Activated CD4-positive, alpha-beta memory T cell treated with anti-CD3 and anti-CD28 coated beads for 36 hours (primary cell): ENCODE data around the gene FAM210B. TPM values are rescaled to one million over a fixed set of nuclear protein-coding genes. Genes with fewer than 3 reads are reported as not detected.
"Not testable (repeated sequence)": the region's sequence is repeated elsewhere in the genome, so short reads cannot be mapped to it uniquely, and the experiment has no call there.

Source experiments
- CTCF ChIA-PET: fragments of 350-600 bp; sonication (Branson Sonifier 250); formaldehyde crosslinking; loops from one replicate; lab custom pipeline; 2021; ENCODE audit warnings: antibody characterized with exemption, inconsistent platforms; lab: Charles Lee
- POLR2A ChIA-PET: fragments of 350-600 bp; sonication (Branson Sonifier 250); formaldehyde crosslinking; loops from one replicate; lab custom pipeline; 2021; ENCODE audit warnings: antibody characterized with exemption; lab: Charles Lee
- DNase-seq: peaks from one replicate; pipeline ENCODE4 v3.0.0-alpha.2; 2020
- H3K27ac Mint-ChIP-seq: one replicate; pipeline ENCODE4 v1.8.0; 2021; ENCODE audit warnings: mixed read lengths
- H3K27me3 Mint-ChIP-seq: one replicate; pipeline ENCODE4 v1.8.0; 2021; ENCODE audit warnings: mixed read lengths
- H3K36me3 Mint-ChIP-seq: one replicate; pipeline ENCODE4 v1.8.0; 2021; ENCODE audit warnings: mixed read lengths
- H3K4me1 Mint-ChIP-seq: one replicate; pipeline ENCODE4 v1.8.0; 2021; ENCODE audit warnings: low read depth, mixed read lengths
- H3K4me3 Mint-ChIP-seq: one replicate; pipeline ENCODE4 v1.8.0; 2021; ENCODE audit warnings: mild to moderate bottlenecking, mixed read lengths
- H3K9me3 Mint-ChIP-seq: one replicate; pipeline ENCODE4 v1.8.0; 2021; ENCODE audit warnings: mixed read lengths
- intact Hi-C: fragments of 100-400 bp; cut with micrococcal nuclease; formaldehyde crosslinking; loops from one replicate; pipeline ENCODE4 v1.15.1; 2023
- total RNA-seq, 2 experiments: library from RNA; stranded (reverse); gene quantifications; one replicate each; pipeline ENCODE4 v1.2.3, GENCODE V29; 2021

Gene FAM210B
- total RNA-seq, 2 experiments from 2014 or later: 5.5 to 5.9 TPM

- Mint-ChIP-seq H3K27ac (no peak overlapping the region), H3K9me3 (no peaks in the 10 kb centered on the region), H3K27me3 (no peaks in the 10 kb centered on the region), H3K36me3 (peaks cover 60% of the 10 kb centered on the region), H3K4me1 (peaks cover 44% of the 10 kb centered on the region), H3K4me3 (no peak overlapping the region)
- ChIA-PET POLR2A (interaction anchor here (1.1 kb wide), 1 partner anchor 49 kb away, joined by 3 read pairs; no protein-coding TSS in a partner anchor), CTCF (interaction anchor here (1.1 to 3.3 kb wide), 3 partner anchors 73 to 110 kb away, joined by 3 to 11 read pairs (median 4); partner anchors contain the start of gene RTF2)
- no peak for DNase-seq
- intact Hi-C loops: no loop called here
Measured at GRCh38 chr20:56395166-56395565, 36.4 kb downstream of the FAM210B start.

- DNase-seq: peak; percentile 68
- Mint-ChIP-seq H3K27me3 (no peaks in the 10 kb centered on the region), H3K27ac (no peak overlapping the region), H3K4me1 (peaks cover 25% of the 10 kb centered on the region), H3K4me3 (no peak overlapping the region), H3K9me3 (no peaks in the 10 kb centered on the region), H3K36me3 (peaks cover 68% of the 10 kb centered on the region)
- intact Hi-C loops: loop anchor here (1.0 to 2.0 kb wide), 3 partner anchors 8 to 116 kb away; partner anchors contain the start of genes AURKA, CSTF1 and RTF2
- CTCF ChIA-PET: interaction anchor here (0.6 to 2.0 kb wide), 4 partner anchors 12 to 28 kb away, joined by 3 to 6 read pairs (median 4); partner anchors contain the start of gene CASS4
- POLR2A ChIA-PET: interaction anchor here (0.6 kb wide), 1 partner anchor 26 kb away, joined by 3 read pairs; no protein-coding TSS in a partner anchor
Measured at GRCh38 chr20:56400001-56400640, 41.3 kb downstream of the FAM210B start.

DNA sequence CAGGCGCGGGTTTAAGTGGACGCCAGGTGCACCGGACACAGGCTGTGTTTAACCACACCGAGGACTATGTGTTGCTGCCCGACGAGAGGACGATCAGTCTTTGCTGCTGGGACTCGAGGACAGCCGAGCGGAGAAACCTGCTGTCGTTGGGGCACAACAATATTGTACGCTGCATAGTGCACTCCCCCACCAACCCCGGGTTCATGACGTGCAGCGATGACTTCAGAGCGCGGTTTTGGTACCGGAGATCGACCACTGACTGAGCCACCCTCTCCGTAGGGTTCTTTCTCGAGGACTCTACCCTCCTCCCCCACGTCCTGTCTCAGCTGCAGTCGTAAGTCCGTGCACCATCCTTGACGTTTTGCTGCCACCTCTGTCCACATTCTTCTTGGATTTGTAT, 44.7 kb downstream of the FAM210B start:
- Mint-ChIP-seq H3K27ac (peak overlapping the region; percentile 30), H3K4me1 (peaks cover 21% of the 10 kb centered on the region), H3K4me3 (no peak overlapping the region), H3K9me3 (no peaks in the 10 kb centered on the region), H3K27me3 (no peaks in the 10 kb centered on the region), H3K36me3 (peaks cover 69% of the 10 kb centered on the region)
- DNase-seq: no peak
- POLR2A ChIA-PET: no interaction called here
- intact Hi-C loops: no loop called here
- CTCF ChIA-PET: no interaction called here

DNA sequence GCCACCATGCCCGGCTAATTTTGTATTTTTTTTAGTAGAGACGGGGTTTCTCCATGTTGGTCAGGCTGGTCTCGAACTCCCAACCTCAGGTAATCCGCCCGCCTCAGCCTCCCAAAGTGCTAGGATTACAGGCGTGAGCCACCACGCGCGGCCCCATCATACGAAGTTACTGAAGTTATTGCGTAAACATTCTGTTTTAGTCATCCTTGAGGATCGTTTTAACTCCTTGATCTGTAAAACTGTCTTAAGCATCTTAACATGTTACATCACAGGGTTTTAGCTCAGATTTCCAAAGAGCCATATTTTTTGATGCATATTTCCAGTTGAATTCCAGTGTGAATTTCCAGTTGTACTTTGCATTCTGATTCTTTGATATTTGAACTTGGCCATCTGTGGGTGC, 46.6 kb downstream of the FAM210B start:
- H3K27me3 Mint-ChIP-seq, CTCF ChIA-PET, H3K9me3 Mint-ChIP-seq, H3K4me3 Mint-ChIP-seq, H3K27ac Mint-ChIP-seq, DNase-seq, intact Hi-C loops: not testable (repeated sequence)
- POLR2A ChIA-PET: interaction anchor here (1.0 kb wide), 1 partner anchor 13 kb away, joined by 3 read pairs; the partner anchor contains the start of genes AURKA and CSTF1
- H3K36me3 Mint-ChIP-seq: peaks cover 57% of the 10 kb centered on the region
- H3K4me1 Mint-ChIP-seq: peaks cover 22% of the 10 kb centered on the region

GRCh38 chr20:56406910-56407309, 48.1 kb downstream of the FAM210B start:
- Mint-ChIP-seq H3K9me3 (no peaks in the 10 kb centered on the region), H3K4me3 (no peak overlapping the region), H3K4me1 (peaks cover 30% of the 10 kb centered on the region), H3K27me3 (no peaks in the 10 kb centered on the region), H3K27ac (no peak overlapping the region), H3K36me3 (peaks cover 51% of the 10 kb centered on the region)
- intact Hi-C loops: no loop called here
- POLR2A ChIA-PET: interaction anchor here (1.0 kb wide), 1 partner anchor 48 kb away, joined by 3 read pairs; no protein-coding TSS in a partner anchor
- CTCF ChIA-PET: interaction anchor here (0.6 kb wide), 1 partner anchor 14 kb away, joined by 3 read pairs; the partner anchor contains the start of gene CSTF1
- no peak for DNase-seq

GRCh38 chr20:56409521-56409920, 50.7 kb downstream of the FAM210B start:
- no peak overlapping the region for H3K27ac Mint-ChIP-seq
- H3K4me1 Mint-ChIP-seq: peaks cover 49% of the 10 kb centered on the region
- no peaks in the 10 kb centered on the region for H3K9me3 Mint-ChIP-seq
- no peak for DNase-seq
- peaks cover 52% of the 10 kb centered on the region for H3K36me3 Mint-ChIP-seq
- ChIA-PET POLR2A (interaction anchor here (1.4 to 1.7 kb wide), 2 partner anchors 9 to 19 kb away, joined by 3 to 7 read pairs; no protein-coding TSS in a partner anchor), CTCF (no interaction called here)
- H3K4me3 Mint-ChIP-seq: no peak overlapping the region
- no peaks in the 10 kb centered on the region for H3K27me3 Mint-ChIP-seq
- intact Hi-C loops: no loop called here

DNA sequence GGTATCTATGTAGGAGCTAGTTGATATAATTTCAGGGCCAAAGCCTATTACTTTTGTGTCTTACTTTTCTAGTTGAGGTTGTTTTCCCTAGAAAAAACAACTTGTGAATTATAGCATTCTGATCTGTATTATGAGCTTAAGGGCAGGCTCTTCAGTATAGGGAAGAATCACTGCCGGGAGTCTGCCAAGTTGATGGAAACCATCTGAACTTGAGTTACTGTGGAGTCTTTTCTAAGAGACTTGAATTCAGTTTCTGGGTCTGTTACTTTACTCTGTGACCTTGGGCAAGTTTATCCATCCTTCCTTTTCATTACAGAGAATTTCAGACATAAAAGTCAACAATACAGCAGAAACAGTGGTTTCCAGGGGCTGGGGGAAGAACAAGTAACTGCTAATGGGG, 51.2 kb downstream of the FAM210B start:
- no peaks in the 10 kb centered on the region for H3K9me3 Mint-ChIP-seq
- H3K4me3 Mint-ChIP-seq: no peak overlapping the region
- DNase-seq: no peak
- ChIA-PET POLR2A (interaction anchor here (1.4 to 1.7 kb wide), 2 partner anchors 9 to 19 kb away, joined by 3 to 7 read pairs; no protein-coding TSS in a partner anchor), CTCF (no interaction called here)
- peaks cover 52% of the 10 kb centered on the region for H3K4me1 Mint-ChIP-seq
- intact Hi-C loops: loop anchor here (10.0 kb wide), 1 partner anchor 985 kb away; the partner anchor contains the start of gene RBM38
- no peaks in the 10 kb centered on the region for H3K27me3 Mint-ChIP-seq
- H3K36me3 Mint-ChIP-seq: peaks cover 49% of the 10 kb centered on the region
- peak overlapping the region; percentile 35 for H3K27ac Mint-ChIP-seq

DNA sequence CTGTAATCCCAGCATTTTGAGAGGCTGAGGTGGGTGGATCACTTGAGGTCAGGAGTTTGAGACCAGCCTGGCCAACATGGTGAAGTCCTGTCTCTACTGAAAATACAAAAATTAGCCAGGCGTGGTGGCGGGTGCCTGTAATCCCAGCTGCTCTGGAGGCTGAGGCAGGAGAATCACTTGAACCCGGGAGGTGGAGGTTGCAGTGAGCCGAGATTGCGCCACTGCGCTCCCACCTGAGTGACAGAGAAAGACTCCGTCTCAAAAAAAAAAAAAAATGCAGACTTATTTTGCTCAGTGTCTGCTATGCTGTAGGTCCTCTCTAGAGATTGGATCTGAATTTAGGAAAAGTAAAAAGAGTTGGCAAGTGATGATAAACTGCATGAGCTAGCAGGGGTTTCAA, 52.5 kb downstream of the FAM210B start:
- CTCF ChIA-PET: interaction anchor here (0.8 to 2.0 kb wide), 5 partner anchors 10 to 105 kb away, joined by 3 to 8 read pairs (median 6); partner anchors contain the start of genes AURKA and CSTF1
- H3K4me3 Mint-ChIP-seq: peak overlapping the region; percentile 83
- H3K9me3 Mint-ChIP-seq, H3K27me3 Mint-ChIP-seq, DNase-seq: not testable (repeated sequence)
- intact Hi-C loops: loop anchor here (10.0 kb wide), 1 partner anchor 984 kb away; the partner anchor contains the start of gene RBM38
- H3K4me1 Mint-ChIP-seq: peaks cover 53% of the 10 kb centered on the region
- POLR2A ChIA-PET: interaction anchor here (0.7 to 3.7 kb wide), 7 partner anchors 12 to 1184 kb away, joined by 3 to 27 read pairs (median 7); partner anchors contain the start of genes AURKA and CSTF1
- peak overlapping the region; percentile 91 for H3K27ac Mint-ChIP-seq
- H3K36me3 Mint-ChIP-seq: peaks cover 36% of the 10 kb centered on the region

GRCh38 chr20:56411759-56412472, 53.1 kb downstream of the FAM210B start, which contains the start of gene CASS4:
TSS of gene CASS4 (plus strand) at chr20:56412260. CDS start at chr20:56412459, 199 bp downstream.
- peak within 1 kb of the TSS; percentile 83 for H3K4me3 Mint-ChIP-seq
- H3K36me3 Mint-ChIP-seq: peaks cover 30% of the 10 kb centered on the region
- peaks cover 59% of the 10 kb centered on the region for H3K4me1 Mint-ChIP-seq
- peak within 1 kb of the TSS; percentile 91 for H3K27ac Mint-ChIP-seq
- POLR2A ChIA-PET: interaction anchor here (1.0 to 3.7 kb wide), 10 partner anchors 11 to 58 kb away, joined by 3 to 27 read pairs (median 6); partner anchors contain the start of genes AURKA, CSTF1 and RTF2
- CTCF ChIA-PET: interaction anchor here (0.8 to 2.0 kb wide), 7 partner anchors 11 to 977 kb away, joined by 3 to 10 read pairs (median 6); partner anchors contain the start of genes AURKA and CSTF1
- no peaks in the 10 kb centered on the region for H3K27me3 Mint-ChIP-seq
- no peaks in the 10 kb centered on the region for H3K9me3 Mint-ChIP-seq
- DNase-seq: peak; percentile 63
- intact Hi-C loops: loop anchor here (1.0 to 10.0 kb wide), 2 partner anchors 20 to 983 kb away; partner anchors contain the start of genes AURKA, CSTF1 and RBM38

- ChIA-PET POLR2A (interaction anchor here (1.0 to 3.7 kb wide), 10 partner anchors 10 to 57 kb away, joined by 3 to 27 read pairs (median 6); partner anchors contain the start of genes AURKA, CSTF1 and RTF2), CTCF (interaction anchor here (0.9 to 2.0 kb wide), 7 partner anchors 10 to 977 kb away, joined by 3 to 10 read pairs (median 6); partner anchors contain the start of genes AURKA and CSTF1)
- Mint-ChIP-seq H3K4me3 (peak overlapping the region; percentile 83), H3K9me3 (no peaks in the 10 kb centered on the region), H3K27ac (peak overlapping the region; percentile 91), H3K4me1 (peaks cover 65% of the 10 kb centered on the region), H3K27me3 (no peaks in the 10 kb centered on the region), H3K36me3 (peaks cover 28% of the 10 kb centered on the region)
- no peak for DNase-seq
- intact Hi-C loops: loop anchor here (1.0 to 10.0 kb wide), 2 partner anchors 20 to 982 kb away; partner anchors contain the start of genes AURKA, CSTF1 and RBM38
Measured at GRCh38 chr20:56412473-56412790, 53.7 kb downstream of the FAM210B start.

DNA sequence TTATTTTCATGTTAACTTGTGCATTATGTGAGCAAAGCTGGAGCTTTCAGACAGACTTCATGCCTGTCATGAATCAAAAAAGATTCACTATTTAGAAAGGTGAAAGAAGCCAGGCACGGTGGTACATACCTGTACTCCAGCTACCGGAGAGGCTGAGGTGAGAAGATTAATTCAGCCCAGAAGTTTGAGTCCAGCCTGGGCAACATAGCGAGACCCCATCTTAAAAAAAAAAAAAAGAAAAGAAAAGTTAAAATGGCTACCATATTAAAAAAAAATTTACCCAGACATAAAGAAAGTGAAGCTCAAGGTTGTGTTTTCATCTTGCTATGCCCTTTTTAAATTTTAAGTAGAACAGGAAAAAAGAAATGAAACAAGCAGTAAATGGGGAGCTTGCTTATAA, 54.2 kb downstream of the FAM210B start:
- CTCF ChIA-PET: interaction anchor here (1.5 to 2.0 kb wide), 6 partner anchors 10 to 41 kb away, joined by 4 to 10 read pairs (median 6); partner anchors contain the start of genes AURKA and CSTF1
- H3K27ac Mint-ChIP-seq: peak overlapping the region; percentile 91
- POLR2A ChIA-PET: interaction anchor here (0.7 to 3.7 kb wide), 11 partner anchors 10 to 56 kb away, joined by 3 to 27 read pairs (median 6); partner anchors contain the start of genes AURKA, CSTF1 and RTF2
- peaks cover 70% of the 10 kb centered on the region for H3K4me1 Mint-ChIP-seq
- intact Hi-C loops: loop anchor here (1.0 to 10.0 kb wide), 2 partner anchors 21 to 982 kb away; partner anchors contain the start of genes AURKA, CSTF1 and RBM38
- H3K4me3 Mint-ChIP-seq: peak overlapping the region; percentile 83
- H3K36me3 Mint-ChIP-seq: peaks cover 25% of the 10 kb centered on the region
- no peak for DNase-seq
- no peaks in the 10 kb centered on the region for H3K9me3 Mint-ChIP-seq
- H3K27me3 Mint-ChIP-seq: no peaks in the 10 kb centered on the region
